GM12878 (cell line): ENCODE results near the gene ARL15. TPM values are rescaled to one million over a fixed set of nuclear protein-coding genes. Genes with fewer than 3 reads are reported as not detected.

Experiments
- ATAC-seq: fragments of 200-7000 bp; cut with Tn5 transposase; 3 replicates; pipeline ENCODE4 v1.9.1; 2020; ENCODE audit warnings: mild to moderate bottlenecking, moderate library complexity
- BruUV-seq: library from RNA; stranded (reverse); fragments of 400-500 nt; replicated peaks from 2 replicates; lab custom pipeline; 2021; lab: Mats Ljungman, UMichigan
- CTCF ChIA-PET: fragments of 300-600 bp; sonication (Branson Sonifier 250); formaldehyde crosslinking; extraction: SDS; loops from one replicate; lab custom pipeline; 2021; ENCODE audit warnings: inconsistent platforms; lab: Yijun Ruan, JAX
- POLR2A ChIA-PET: fragments of 350-600 bp; formaldehyde crosslinking; extraction: SDS; loops from one replicate; lab custom pipeline; 2021; ENCODE audit warnings: inconsistent platforms; lab: Charles Lee
- RAD21 ChIA-PET: fragments of 300-600 bp; sonication (Branson Sonifier 250); formaldehyde crosslinking; loops from one replicate; lab custom pipeline; 2023; ENCODE audit warnings: antibody characterized with exemption; ENCODE audit not compliant: unreplicated experiment; lab: Charles Lee
- SMC1A ChIA-PET: fragments of 300-600 bp; sonication (Branson Sonifier 250); formaldehyde crosslinking; loops from one replicate; lab custom pipeline; 2023; ENCODE audit not compliant: unreplicated experiment, uncharacterized antibody; lab: Charles Lee
- DNase-seq: peaks from one replicate; pipeline ENCODE4 v3.0.0-alpha.2; 2011; ENCODE audit warnings: low read depth, low spot score
- FAIRE-seq: peaks from 3 replicates; lab custom pipeline; 2011; peaks lifted over from hg19 to GRCh38; lab: Jason Lieb, UNC
- H2AFZ ChIP-seq: 2 replicates; pipeline ENCODE4 v1.6.0; 2011; ENCODE audit warnings: low read depth, low read length, control low read depth; ENCODE audit not compliant: control insufficient read depth
- H3K27ac ChIP-seq: 2 replicates; pipeline ENCODE4 v1.5.1; 2011; ENCODE audit warnings: control low read depth; ENCODE audit not compliant: control insufficient read depth, insufficient read depth
- H3K27me3 ChIP-seq, 2 experiments: replicated peaks in 1 of 2; 2 replicates each; pipeline versions ENCODE4 v1.6.0 to v1.6.1; 2011; ENCODE audit warnings: low read length in 1 of 2; ENCODE audit not compliant: control insufficient read depth in 2 of 2, insufficient read depth in 2 of 2
- H3K36me3 ChIP-seq, 2 experiments: 2 replicates each; pipeline ENCODE4 v1.5.1; 2011; ENCODE audit warnings: low read length in 1 of 2; ENCODE audit not compliant: control insufficient read depth in 2 of 2, insufficient read depth in 2 of 2
- H3K4me1 ChIP-seq: 2 replicates; pipeline ENCODE4 v1.6.1; 2011; ENCODE audit warnings: mild to moderate bottlenecking, low read length, moderate library complexity, mixed read lengths; ENCODE audit not compliant: control insufficient read depth, insufficient read depth
- H3K4me2 ChIP-seq: 2 replicates; pipeline ENCODE4 v1.6.0; 2011; ENCODE audit warnings: control low read depth; ENCODE audit not compliant: control insufficient read depth, insufficient read depth
- H3K4me3 ChIP-seq: fragments of 200-600 bp; sonication (generic); 2 replicates; pipeline ENCODE4 v1.5.1; 2016
- H3K79me2 ChIP-seq: 2 replicates; pipeline ENCODE4 v1.6.0; 2011; ENCODE audit warnings: low read length; ENCODE audit not compliant: control insufficient read depth, insufficient read depth
- H3K9ac ChIP-seq: 2 replicates; pipeline ENCODE4 v1.8.0; 2011; ENCODE audit warnings: low read length, control low read depth, mixed read lengths; ENCODE audit not compliant: control insufficient read depth, insufficient read depth
- H3K9me3 ChIP-seq: replicated peaks from 3 replicates; pipeline ENCODE4 v1.5.1; 2011; ENCODE audit warnings: mild to moderate bottlenecking, low read length; ENCODE audit not compliant: control insufficient read depth, insufficient read depth
- H4K20me1 ChIP-seq: 2 replicates; pipeline ENCODE4 v1.6.0; 2011; ENCODE audit not compliant: control insufficient read depth, insufficient read depth
- CHD4 ChIP-seq: fragments of 200-600 bp; sonication (generic); IDR thresholded peaks from 2 replicates; pipeline ENCODE4 v1.6.1; 2016; ENCODE audit warnings: mild to moderate bottlenecking
- NFYA ChIP-seq: IDR thresholded peaks from 2 replicates; pipeline ENCODE4 v1.6.1; 2011; ENCODE audit warnings: low read depth, mild to moderate bottlenecking, low read length, improper control_type of control experiment, borderline replicate concordance
- NR2C2 ChIP-seq: IDR thresholded peaks from 2 replicates; pipeline ENCODE4 v1.6.1; 2011; ENCODE audit warnings: borderline replicate concordance, low read depth; ENCODE audit not compliant: control insufficient read depth, insufficient read length
- POU2F2 ChIP-seq: IDR thresholded peaks from 3 replicates; pipeline ENCODE4 v1.6.1; 2011; ENCODE audit warnings: low read depth, mild to moderate bottlenecking, low read length, borderline replicate concordance
- SMC3 ChIP-seq: IDR thresholded peaks from 2 replicates; pipeline ENCODE4 v1.6.1; 2011; ENCODE audit warnings: low read length, improper control_type of control experiment, borderline replicate concordance
- WGBS: methylation state at CpG from one replicate; pipeline ENCODE4 v1.1.6; 2016; ENCODE audit warnings: low lambda C conversion rate; ENCODE audit not compliant: insufficient replicate concordance, insufficient coverage; ENCODE audit errors: missing lambda C conversion rate; 5-methylcytosine and 5-hydroxymethylcytosine counted together
- in situ Hi-C: fragments of 300-500 bp; cut with MboI; formaldehyde crosslinking; loops from 9 replicates; pipeline ENCODE4 v1.14.3; 2018; ENCODE audit warnings: mixed read lengths
- intact Hi-C: fragments of 100-400 bp; cut with micrococcal nuclease; formaldehyde crosslinking; loops from one replicate; pipeline ENCODE4 v1.14.2; 2022; ENCODE audit not compliant: unreplicated experiment
- polyA plus RNA-seq, 11 experiments: library from polyadenylated mRNA; depleted of rRNA in 4 of 11; unstranded in 6 of 11; stranded (reverse) in 5 of 11; fragments of >200 nt; fragmentation: Nextera tagmentation in 4 of 11; fragmentation: Illumina TruSeq in 1 of 11; extraction: Ambion mirVana in 4 of 11; extraction: Trizol in 1 of 11; gene quantifications; 1 replicate in 1 of 11; 2 replicates in 10 of 11; pipeline versions ENCODE4 v1.2.1 to v1.2.3, GENCODE V29; 2011 to 2016; ENCODE audit warnings: inconsistent platforms in 2 of 11, missing spikeins in 2 of 11, low read depth in 1 of 11
- total RNA-seq, 4 experiments: library from RNA; depleted of rRNA in 3 of 4; stranded (reverse); fragments of >200 nt in 3 of 4; fragmentation: Illumina TruSeq in 1 of 4; extraction: Trizol in 1 of 4; gene quantifications; 2 replicates each; pipeline versions ENCODE4 v1.2.1 to v1.2.3, GENCODE V29; 2013 to 2021
- TF ChIP-seq, protein P1 (sequence below): IDR thresholded peaks from 2 replicates; pipeline ENCODE4 v1.6.1; 2011; ENCODE audit warnings: borderline replicate concordance, low read depth, mild to moderate bottlenecking, moderate library complexity, low read length; ENCODE audit not compliant: insufficient read depth, poor library complexity, severe bottlenecking
- TF ChIP-seq, protein P2 (sequence below): IDR thresholded peaks from 2 replicates; pipeline ENCODE4 v1.6.1; 2011; ENCODE audit warnings: mild to moderate bottlenecking, low read depth, low read length, moderate library complexity; ENCODE audit not compliant: insufficient replicate concordance
- TF ChIP-seq, protein P3 (sequence below): IDR thresholded peaks from 2 replicates; pipeline ENCODE4 v1.6.1; 2011; ENCODE audit warnings: borderline replicate concordance, low read depth, mild to moderate bottlenecking, moderate library complexity, mixed read lengths, low read length; ENCODE audit not compliant: insufficient read depth; ENCODE audit errors: extremely low read length
- TF ChIP-seq, protein P4 (sequence below): fragments of 450-650 bp; conservative IDR thresholded peaks from 2 replicates; pipeline ENCODE4 v1.6.1; 2017; ENCODE audit warnings: mild to moderate bottlenecking, moderate library complexity
- TF ChIP-seq, protein P5 (sequence below): fragments of 150-350 bp; IDR thresholded peaks from 2 replicates; pipeline ENCODE4 v1.6.1; 2016; ENCODE audit warnings: low read depth, low read length

ARL15 gene
- total and polyA plus RNA-seq, 10 of the 15 experiments (the other 5 are each of a cell fraction or from before 2014, with no cell fraction given) = 3.6 to 11.0 (median 7.7) TPM

DNA sequence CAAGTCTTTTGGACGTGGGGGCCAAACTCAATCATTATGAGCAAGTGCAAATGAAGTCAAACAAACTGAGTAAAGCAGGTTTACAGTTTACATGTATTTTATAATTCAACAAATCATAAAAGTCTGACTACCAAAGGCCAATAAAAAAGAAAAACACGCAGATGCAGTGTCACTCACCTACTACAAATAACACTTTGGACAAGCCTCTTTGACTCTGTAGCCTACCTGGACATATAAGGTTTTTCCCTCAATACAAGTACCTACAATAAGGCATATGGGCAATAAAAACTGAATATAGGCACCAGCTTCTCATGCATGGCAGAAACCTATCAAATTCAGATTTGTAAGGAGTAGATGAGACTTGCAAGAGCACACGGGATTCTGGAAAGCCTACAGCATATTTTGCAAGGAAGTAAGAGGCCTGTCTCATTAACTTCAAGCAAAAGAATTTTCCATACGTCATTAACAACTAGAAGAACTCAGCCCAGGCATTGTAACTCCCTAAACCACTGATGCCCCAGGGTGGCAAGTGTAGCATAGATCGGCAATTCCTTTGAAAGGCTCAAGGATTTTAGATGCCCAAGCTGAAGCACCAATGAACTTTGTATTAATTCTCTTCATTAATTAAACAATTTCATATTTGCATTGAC, 21.7 kb downstream of the ARL15 start:
- no peaks in the 10 kb centered on the region for H3K4me1 ChIP-seq
- 81% methylated on average over 5 of the region's 5 CpGs for WGBS
- H3K9me3 ChIP-seq = peaks cover 2% of the 10 kb centered on the region; the same call in 1 of the 3 replicates
- no peak overlapping the region for H2AFZ ChIP-seq
- H3K4me2 ChIP-seq = no peak overlapping the region
- intact Hi-C loops = no loop called here
- ATAC-seq = no peak
- no peak overlapping the region for H3K4me3 ChIP-seq
- H3K9ac ChIP-seq = no peak overlapping the region
- POLR2A ChIA-PET = interaction anchor here (1.8 kb wide), 1 partner anchor 20 kb away, joined by 5 read pairs; no protein-coding TSS in a partner anchor
- SMC1A ChIA-PET = interaction anchor here (0.8 to 1.4 kb wide), 2 partner anchors 12 to 17 kb away, joined by 4 read pairs; no protein-coding TSS in a partner anchor
- RAD21 ChIA-PET = no interaction called here
- in situ Hi-C loops = no loop called here
- no peaks in the 10 kb centered on the region for H3K27me3 ChIP-seq
- no peaks in the 10 kb centered on the region for H3K79me2 ChIP-seq
- H3K27ac ChIP-seq = no peak overlapping the region
- FAIRE-seq = no peak
- DNase-seq = no peak
- CTCF ChIA-PET = interaction anchor here (2.6 kb wide), 1 partner anchor 20 kb away, joined by 6 read pairs; no protein-coding TSS in a partner anchor
- H3K36me3 ChIP-seq = no peaks in the 10 kb centered on the region
- no TSS peak for BruUV-seq
- no peaks in the 10 kb centered on the region for H4K20me1 ChIP-seq
- TF ChIP-seq POU2F2 (no peak), NFYA (no peak), CHD4 (no peak), SMC3 (no peak), NR2C2 (no peak)
- TF ChIP-seq, protein P1, sequence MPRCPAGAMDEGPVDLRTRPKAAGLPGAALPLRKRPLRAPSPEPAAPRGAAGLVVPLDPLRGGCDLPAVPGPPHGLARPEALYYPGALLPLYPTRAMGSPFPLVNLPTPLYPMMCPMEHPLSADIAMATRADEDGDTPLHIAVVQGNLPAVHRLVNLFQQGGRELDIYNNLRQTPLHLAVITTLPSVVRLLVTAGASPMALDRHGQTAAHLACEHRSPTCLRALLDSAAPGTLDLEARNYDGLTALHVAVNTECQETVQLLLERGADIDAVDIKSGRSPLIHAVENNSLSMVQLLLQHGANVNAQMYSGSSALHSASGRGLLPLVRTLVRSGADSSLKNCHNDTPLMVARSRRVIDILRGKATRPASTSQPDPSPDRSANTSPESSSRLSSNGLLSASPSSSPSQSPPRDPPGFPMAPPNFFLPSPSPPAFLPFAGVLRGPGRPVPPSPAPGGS = no peak
- TF ChIP-seq, protein P2, sequence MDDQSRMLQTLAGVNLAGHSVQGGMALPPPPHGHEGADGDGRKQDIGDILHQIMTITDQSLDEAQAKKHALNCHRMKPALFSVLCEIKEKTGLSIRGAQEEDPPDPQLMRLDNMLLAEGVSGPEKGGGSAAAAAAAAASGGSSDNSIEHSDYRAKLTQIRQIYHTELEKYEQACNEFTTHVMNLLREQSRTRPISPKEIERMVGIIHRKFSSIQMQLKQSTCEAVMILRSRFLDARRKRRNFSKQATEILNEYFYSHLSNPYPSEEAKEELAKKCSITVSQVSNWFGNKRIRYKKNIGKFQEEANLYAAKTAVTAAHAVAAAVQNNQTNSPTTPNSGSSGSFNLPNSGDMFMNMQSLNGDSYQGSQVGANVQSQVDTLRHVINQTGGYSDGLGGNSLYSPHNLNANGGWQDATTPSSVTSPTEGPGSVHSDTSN = no peak
- TF ChIP-seq, protein P3, sequence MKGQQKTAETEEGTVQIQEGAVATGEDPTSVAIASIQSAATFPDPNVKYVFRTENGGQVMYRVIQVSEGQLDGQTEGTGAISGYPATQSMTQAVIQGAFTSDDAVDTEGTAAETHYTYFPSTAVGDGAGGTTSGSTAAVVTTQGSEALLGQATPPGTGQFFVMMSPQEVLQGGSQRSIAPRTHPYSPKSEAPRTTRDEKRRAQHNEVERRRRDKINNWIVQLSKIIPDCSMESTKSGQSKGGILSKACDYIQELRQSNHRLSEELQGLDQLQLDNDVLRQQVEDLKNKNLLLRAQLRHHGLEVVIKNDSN = no peak
- TF ChIP-seq, protein P4, sequence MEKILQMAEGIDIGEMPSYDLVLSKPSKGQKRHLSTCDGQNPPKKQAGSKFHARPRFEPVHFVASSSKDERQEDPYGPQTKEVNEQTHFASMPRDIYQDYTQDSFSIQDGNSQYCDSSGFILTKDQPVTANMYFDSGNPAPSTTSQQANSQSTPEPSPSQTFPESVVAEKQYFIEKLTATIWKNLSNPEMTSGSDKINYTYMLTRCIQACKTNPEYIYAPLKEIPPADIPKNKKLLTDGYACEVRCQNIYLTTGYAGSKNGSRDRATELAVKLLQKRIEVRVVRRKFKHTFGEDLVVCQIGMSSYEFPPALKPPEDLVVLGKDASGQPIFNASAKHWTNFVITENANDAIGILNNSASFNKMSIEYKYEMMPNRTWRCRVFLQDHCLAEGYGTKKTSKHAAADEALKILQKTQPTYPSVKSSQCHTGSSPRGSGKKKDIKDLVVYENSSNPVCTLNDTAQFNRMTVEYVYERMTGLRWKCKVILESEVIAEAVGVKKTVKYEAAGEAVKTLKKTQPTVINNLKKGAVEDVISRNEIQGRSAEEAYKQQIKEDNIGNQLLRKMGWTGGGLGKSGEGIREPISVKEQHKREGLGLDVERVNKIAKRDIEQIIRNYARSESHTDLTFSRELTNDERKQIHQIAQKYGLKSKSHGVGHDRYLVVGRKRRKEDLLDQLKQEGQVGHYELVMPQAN = no peak
- TF ChIP-seq, protein P5, sequence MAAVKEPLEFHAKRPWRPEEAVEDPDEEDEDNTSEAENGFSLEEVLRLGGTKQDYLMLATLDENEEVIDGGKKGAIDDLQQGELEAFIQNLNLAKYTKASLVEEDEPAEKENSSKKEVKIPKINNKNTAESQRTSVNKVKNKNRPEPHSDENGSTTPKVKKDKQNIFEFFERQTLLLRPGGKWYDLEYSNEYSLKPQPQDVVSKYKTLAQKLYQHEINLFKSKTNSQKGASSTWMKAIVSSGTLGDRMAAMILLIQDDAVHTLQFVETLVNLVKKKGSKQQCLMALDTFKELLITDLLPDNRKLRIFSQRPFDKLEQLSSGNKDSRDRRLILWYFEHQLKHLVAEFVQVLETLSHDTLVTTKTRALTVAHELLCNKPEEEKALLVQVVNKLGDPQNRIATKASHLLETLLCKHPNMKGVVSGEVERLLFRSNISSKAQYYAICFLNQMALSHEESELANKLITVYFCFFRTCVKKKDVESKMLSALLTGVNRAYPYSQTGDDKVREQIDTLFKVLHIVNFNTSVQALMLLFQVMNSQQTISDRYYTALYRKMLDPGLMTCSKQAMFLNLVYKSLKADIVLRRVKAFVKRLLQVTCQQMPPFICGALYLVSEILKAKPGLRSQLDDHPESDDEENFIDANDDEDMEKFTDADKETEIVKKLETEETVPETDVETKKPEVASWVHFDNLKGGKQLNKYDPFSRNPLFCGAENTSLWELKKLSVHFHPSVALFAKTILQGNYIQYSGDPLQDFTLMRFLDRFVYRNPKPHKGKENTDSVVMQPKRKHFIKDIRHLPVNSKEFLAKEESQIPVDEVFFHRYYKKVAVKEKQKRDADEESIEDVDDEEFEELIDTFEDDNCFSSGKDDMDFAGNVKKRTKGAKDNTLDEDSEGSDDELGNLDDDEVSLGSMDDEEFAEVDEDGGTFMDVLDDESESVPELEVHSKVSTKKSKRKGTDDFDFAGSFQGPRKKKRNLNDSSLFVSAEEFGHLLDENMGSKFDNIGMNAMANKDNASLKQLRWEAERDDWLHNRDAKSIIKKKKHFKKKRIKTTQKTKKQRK = no peak
